Neural cell (in vitro differentiated cells): ENCODE results near the gene UBE2E3.

Experiments
- CTCF ChIP-seq: fragments of 450-650 bp; IDR thresholded peaks from 2 replicates; pipeline ENCODE4 v1.5.1; 2014; ENCODE audit warnings: antibody characterized with exemption, mild to moderate bottlenecking, moderate library complexity; ENCODE audit not compliant: poor library complexity, severe bottlenecking
- EP300 ChIP-seq: fragments of 450-650 bp; conservative IDR thresholded peaks from 2 replicates; pipeline ENCODE4 v1.6.1; 2014; ENCODE audit warnings: antibody characterized with exemption, mild to moderate bottlenecking, moderate library complexity; ENCODE audit not compliant: poor library complexity, severe bottlenecking
- EZH2 ChIP-seq: fragments of 200-600, 300-800 bp; shearing (Covaris generic), sonication (generic); IDR thresholded peaks from 2 replicates; pipeline ENCODE4 v1.6.1; 2014; ENCODE audit warnings: antibody characterized with exemption, low read length, borderline replicate concordance, mild to moderate bottlenecking; ENCODE audit not compliant: insufficient read depth, poor library complexity, severe bottlenecking
- REST ChIP-seq: IDR thresholded peaks from 2 replicates; pipeline ENCODE4 v1.6.1; 2012; ENCODE audit warnings: borderline replicate concordance
- SMC3 ChIP-seq: fragments of 450-650 bp; conservative IDR thresholded peaks from 2 replicates; pipeline ENCODE4 v1.6.1; 2014; ENCODE audit warnings: antibody characterized with exemption, mild to moderate bottlenecking, moderate library complexity; ENCODE audit not compliant: poor library complexity
- TAF1 ChIP-seq: IDR thresholded peaks from 2 replicates; pipeline ENCODE4 v1.6.1; 2012; ENCODE audit warnings: low read depth

- no peak for TF ChIP-seq SMC3
- TF ChIP-seq CTCF = no peak
- TF ChIP-seq REST = no peak
- no peak for TF ChIP-seq EP300
- no peak for TF ChIP-seq EZH2
- no peak for TF ChIP-seq TAF1
Measured at GRCh38 chr2:181066333-181066732, 85.9 kb downstream of the UBE2E3 start.
